Right lobe of liver (tissue), 4 donors: ENCODE results near the gene GNGT1.

Experiments used
- POLR2A ChIP-seq: fragments of 450-650 bp; IDR thresholded peaks from one replicate; pipeline ENCODE4 v1.6.1; 2017; ENCODE audit warnings: antibody characterized with exemption, mild to moderate bottlenecking
- TF ChIP-seq, protein P1 (sequence below), 4 donors: fragments of 200-600 bp in 3 of 4; fragments of 450-650 bp in 1 of 4; IDR thresholded peaks; one replicate each; pipeline versions ENCODE4 v1.5.1 to v1.8.0; 2016 to 2022; ENCODE audit warnings: antibody characterized with exemption in 4 of 4, mild to moderate bottlenecking in 2 of 4
- donor health status: DM: no; HTN: no; CAD: no.
- donor health status: DM: no; HTN: no; CAD: no.
- donor health status: DM: no; HTN: yes; CAD: no.

GRCh38 chr7:93921607-93922566, 15.5 kb downstream of the GNGT1 start, which contains the start of gene GNG11:
- TF ChIP-seq, protein P1, sequence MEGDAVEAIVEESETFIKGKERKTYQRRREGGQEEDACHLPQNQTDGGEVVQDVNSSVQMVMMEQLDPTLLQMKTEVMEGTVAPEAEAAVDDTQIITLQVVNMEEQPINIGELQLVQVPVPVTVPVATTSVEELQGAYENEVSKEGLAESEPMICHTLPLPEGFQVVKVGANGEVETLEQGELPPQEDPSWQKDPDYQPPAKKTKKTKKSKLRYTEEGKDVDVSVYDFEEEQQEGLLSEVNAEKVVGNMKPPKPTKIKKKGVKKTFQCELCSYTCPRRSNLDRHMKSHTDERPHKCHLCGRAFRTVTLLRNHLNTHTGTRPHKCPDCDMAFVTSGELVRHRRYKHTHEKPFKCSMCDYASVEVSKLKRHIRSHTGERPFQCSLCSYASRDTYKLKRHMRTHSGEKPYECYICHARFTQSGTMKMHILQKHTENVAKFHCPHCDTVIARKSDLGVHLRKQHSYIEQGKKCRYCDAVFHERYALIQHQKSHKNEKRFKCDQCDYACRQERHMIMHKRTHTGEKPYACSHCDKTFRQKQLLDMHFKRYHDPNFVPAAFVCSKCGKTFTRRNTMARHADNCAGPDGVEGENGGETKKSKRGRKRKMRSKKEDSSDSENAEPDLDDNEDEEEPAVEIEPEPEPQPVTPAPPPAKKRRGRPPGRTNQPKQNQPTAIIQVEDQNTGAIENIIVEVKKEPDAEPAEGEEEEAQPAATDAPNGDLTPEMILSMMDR (IDR thresholded peaks at IDR 0.05) = no peak
- TF ChIP-seq POLR2A = peak; percentile 34
